ENCODE data around the gene ELK1. TPM values are rescaled to one million over a fixed set of nuclear protein-coding genes. Genes with fewer than 3 reads are reported as not detected.

Gene ELK1
- total and polyA plus RNA-seq, 2 experiments from 2014 or later, result 19.2 to 39.5 TPM

GRCh38 chrX:47597222-47597621 is 53.1 kb downstream of the ELK1 start:
- Histone ChIP-seq H3K4me2 (no peak overlapping the region), H3K27ac (ENCODE audit: low read depth) (no peak overlapping the region), H3F3A (replicated peaks; ENCODE audit: low read depth) (no peaks in the 10 kb centered on the region), H2AFZ (no peak overlapping the region), H3K4me1 (ENCODE audit: insufficient read depth) (no peaks in the 10 kb centered on the region), H4K20me1 (replicated peaks; ENCODE audit: insufficient read depth) (no peaks in the 10 kb centered on the region), H3K27me3 (ENCODE audit: insufficient read depth) (no peaks in the 10 kb centered on the region), H3K9me2 (ENCODE audit: insufficient read depth) (no peaks in the 10 kb centered on the region), H3K36me3 (ENCODE audit: insufficient read depth) (no peaks in the 10 kb centered on the region), H3K79me2 (replicated peaks; ENCODE audit: insufficient read depth) (no peaks in the 10 kb centered on the region), H3K4me3 (no peak overlapping the region)
- no peak overlapping the region for H3K27ac Mint-ChIP-seq
- ATAC-seq, result no peak
- peaks cover 7% of the 10 kb centered on the region; the same call in 2 of the 3 replicates for H3K36me3 Mint-ChIP-seq (ENCODE audit: low read depth)
- TF ChIP-seq ETS1 (IDR thresholded peaks at IDR 0.05), result no peak
- TF ChIP-seq STAT1 (IDR thresholded peaks at IDR 0.05; ENCODE audit: unreplicated experiment), result no peak
- no peak for TF ChIP-seq CREB1 (CRISPR knock-in tag; IDR thresholded peaks at IDR 0.05; ENCODE audit: low read depth)
- TF ChIP-seq REST (IDR thresholded peaks at IDR 0.05; ENCODE audit: unreplicated experiment), result no peak
- TF ChIP-seq NANOG (IDR thresholded peaks at IDR 0.05; ENCODE audit: borderline replicate concordance), result no peak
- TF ChIP-seq POLR2AphosphoS5 (IDR thresholded peaks at IDR 0.05; ENCODE audit: low read depth), result no peak
- no peak for TF ChIP-seq EZH2 (IDR thresholded peaks at IDR 0.05; ENCODE audit: low read depth, unreplicated experiment)
- TF ChIP-seq CTCF (conservative IDR thresholded peaks at IDR 0.05; ENCODE audit: low read depth in 2 of 2), result no peak
- TF ChIP-seq ZNF462 (CRISPR knock-in tag; IDR thresholded peaks at IDR 0.05), result no peak
- TF ChIP-seq EZH2phosphoT487 (IDR thresholded peaks at IDR 0.05; ENCODE audit: unreplicated experiment), result no peak
- TF ChIP-seq ZNF114 (CRISPR knock-in tag; IDR thresholded peaks at IDR 0.05), result no peak
- TF ChIP-seq JUNB (IDR thresholded peaks at IDR 0.05; ENCODE audit: unreplicated experiment), result no peak
- no peak for TF ChIP-seq ZNF331 (CRISPR knock-in tag; IDR thresholded peaks at IDR 0.05; ENCODE audit: low read depth)
- H3K4me1 Mint-ChIP-seq, result no peaks in the 10 kb centered on the region
- H3K27me3 Mint-ChIP-seq (ENCODE audit: insufficient read depth, low read depth, poor library complexity), result no peaks in the 10 kb centered on the region
- no peaks in the 10 kb centered on the region for H3K9me3 Mint-ChIP-seq
- no peak for DNase-seq (ENCODE audit: low spot score)
- H3K4me3 Mint-ChIP-seq, result no peak overlapping the region

Measured in GM23338 (cell line).